ENCODE data around the gene SAPCD1.

The SAPCD1 gene

DNA sequence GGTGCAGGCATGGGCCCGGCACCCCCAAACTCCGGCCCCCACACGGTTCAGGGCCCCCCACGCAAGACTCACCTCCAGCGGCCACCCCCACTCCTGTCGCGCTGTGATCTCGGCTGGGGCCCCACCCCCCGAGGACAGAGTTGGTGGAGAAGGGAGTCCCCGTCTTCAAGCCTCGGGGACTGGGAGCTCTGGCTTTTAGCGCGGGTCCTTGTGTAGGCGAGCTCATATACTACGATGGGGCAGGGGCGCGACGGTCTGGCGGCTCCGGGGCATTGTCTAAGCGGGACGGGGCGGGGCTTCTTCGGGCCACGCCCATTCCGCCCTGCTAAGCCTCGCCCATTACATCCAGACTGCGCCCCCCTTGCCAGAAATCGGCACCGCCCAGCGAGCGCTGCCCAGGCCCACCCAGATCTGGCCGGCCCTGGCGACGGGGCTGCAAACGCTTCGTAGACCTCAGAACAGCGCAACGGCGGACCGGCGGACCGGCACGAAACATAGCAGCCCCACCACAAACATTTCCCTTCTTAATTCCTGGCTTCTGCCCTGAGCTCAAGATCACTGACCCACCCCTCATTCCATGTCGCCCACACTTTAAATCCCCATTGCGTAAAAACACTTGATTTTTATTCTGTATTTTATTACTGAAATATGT lies 32.4 kb upstream of the SAPCD1 start:
- H3K4me3 ChIP-seq (ENCODE audit: low read depth, low read length): peak overlapping the region; percentile 80
- TF ChIP-seq, protein P1, sequence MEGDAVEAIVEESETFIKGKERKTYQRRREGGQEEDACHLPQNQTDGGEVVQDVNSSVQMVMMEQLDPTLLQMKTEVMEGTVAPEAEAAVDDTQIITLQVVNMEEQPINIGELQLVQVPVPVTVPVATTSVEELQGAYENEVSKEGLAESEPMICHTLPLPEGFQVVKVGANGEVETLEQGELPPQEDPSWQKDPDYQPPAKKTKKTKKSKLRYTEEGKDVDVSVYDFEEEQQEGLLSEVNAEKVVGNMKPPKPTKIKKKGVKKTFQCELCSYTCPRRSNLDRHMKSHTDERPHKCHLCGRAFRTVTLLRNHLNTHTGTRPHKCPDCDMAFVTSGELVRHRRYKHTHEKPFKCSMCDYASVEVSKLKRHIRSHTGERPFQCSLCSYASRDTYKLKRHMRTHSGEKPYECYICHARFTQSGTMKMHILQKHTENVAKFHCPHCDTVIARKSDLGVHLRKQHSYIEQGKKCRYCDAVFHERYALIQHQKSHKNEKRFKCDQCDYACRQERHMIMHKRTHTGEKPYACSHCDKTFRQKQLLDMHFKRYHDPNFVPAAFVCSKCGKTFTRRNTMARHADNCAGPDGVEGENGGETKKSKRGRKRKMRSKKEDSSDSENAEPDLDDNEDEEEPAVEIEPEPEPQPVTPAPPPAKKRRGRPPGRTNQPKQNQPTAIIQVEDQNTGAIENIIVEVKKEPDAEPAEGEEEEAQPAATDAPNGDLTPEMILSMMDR (conservative IDR thresholded peaks at IDR 0.05; ENCODE audit: low read depth, low read length): no peak
- peak; percentile 88 for DNase-seq (ENCODE audit: low read depth)

DNA sequence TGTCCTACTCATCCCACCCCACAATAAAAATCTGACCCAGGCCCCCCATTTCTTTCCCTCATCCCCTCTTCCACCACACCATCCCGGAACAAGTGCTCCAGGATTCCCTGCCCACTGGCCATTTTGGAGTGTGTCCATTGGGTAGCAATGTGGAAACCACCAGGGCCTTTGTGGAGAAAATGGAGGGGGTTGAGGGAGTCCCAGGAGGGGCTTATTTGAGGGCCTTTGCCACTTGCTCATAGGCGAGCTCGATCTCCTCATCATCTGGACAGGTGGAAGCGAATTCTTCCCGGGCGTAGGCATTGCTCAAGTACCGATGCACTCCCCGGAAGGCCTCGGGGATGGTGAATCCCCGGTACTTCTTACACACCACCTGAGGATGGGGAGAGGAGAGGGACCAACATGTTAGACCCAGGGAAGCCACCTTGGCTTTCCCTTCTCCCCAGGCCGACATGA lies 31.8 kb upstream of the SAPCD1 start:
- peak overlapping the region; percentile 80 for H3K4me3 ChIP-seq (ENCODE audit: low read depth, low read length)
- TF ChIP-seq, protein P1 (conservative IDR thresholded peaks at IDR 0.05; ENCODE audit: low read depth, low read length): no peak

DNA sequence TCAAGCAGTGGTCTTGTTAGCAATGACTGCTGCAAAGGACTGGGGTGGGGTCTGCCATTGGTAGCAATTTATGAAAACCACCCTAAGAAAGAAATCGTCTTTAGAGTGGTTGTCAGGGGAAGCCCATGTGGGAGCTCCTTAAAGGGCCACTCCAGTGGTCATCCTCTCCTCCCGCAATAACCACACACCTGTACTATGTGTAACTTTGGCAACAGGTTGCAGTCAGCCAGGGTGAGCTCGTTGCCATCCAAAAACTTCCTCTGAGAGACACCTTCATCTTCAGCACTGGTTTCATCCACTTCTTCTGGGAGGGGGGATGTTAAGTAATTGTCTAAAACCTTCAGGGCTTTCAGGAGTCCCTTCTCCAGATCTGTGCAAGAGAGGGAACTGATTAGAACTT lies 30.4 kb upstream of the SAPCD1 start:
- DNase-seq (ENCODE audit: low read depth): no peak
- H3K4me3 ChIP-seq (ENCODE audit: low read depth, low read length): no peak overlapping the region
- TF ChIP-seq, protein P1 (conservative IDR thresholded peaks at IDR 0.05; ENCODE audit: low read depth, low read length): no peak

More for the DNA sequence above, 31.8 kb upstream of the SAPCD1 start:
- DNase-seq (ENCODE audit: low read depth): no peak

DNA sequence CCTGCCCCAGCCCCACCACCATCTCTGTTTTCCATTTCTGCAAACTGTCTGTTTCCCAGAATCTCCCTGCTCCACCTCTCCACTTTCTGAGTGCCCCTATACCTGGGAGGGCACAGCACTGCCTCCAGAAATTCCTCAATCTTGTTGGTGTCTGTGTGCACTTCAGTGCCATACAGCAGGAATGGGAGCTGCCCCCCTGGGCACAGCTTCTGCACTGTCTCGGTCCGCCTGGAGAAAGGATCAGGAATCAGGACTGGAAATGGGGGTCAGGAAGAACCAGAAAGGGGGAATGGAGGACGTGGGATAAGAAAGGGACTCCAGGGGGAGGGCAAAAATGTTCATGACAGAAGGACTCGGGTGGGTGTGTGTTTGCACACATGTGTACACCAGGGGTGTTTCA lies 28.7 kb upstream of the SAPCD1 start:
- peak overlapping the region; percentile 91 for H3K4me3 ChIP-seq (ENCODE audit: low read depth, low read length)
- no peak for DNase-seq (ENCODE audit: low read depth)
- TF ChIP-seq, protein P1 (conservative IDR thresholded peaks at IDR 0.05; ENCODE audit: low read depth, low read length): no peak

DNA sequence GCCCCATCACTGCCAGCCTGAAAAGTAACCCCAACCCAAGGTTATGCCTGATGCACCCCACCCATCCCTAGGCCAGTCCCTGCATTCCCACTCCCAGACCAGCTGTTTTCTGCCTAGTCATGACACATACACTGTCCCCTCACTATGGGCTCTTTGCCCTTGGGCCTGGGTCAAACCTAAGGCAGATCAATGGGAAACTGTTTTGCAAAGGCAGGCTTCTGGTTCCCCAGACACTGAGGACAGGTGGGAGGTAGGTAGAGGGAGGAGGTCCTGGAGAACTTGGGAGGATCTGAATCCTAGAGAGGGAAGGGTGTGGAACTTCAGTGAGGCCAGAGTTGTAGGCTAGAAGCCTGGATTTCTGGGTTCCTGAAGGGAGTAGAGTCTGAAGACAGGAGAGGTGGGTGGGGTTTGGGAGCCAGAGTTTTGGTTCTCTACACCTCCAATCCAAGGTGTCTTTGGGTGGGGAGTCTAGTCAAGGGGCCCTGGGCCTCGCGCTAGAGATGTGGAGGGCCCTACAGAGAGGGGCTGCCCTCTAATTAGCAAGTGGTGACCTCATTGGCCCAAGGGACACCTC lies 28.1 kb upstream of the SAPCD1 start:
- DNase-seq (ENCODE audit: low read depth): no peak
- H3K4me3 ChIP-seq (ENCODE audit: low read depth, low read length): peak overlapping the region; percentile 91
- TF ChIP-seq, protein P1 (conservative IDR thresholded peaks at IDR 0.05; ENCODE audit: low read depth, low read length): no peak

DNA sequence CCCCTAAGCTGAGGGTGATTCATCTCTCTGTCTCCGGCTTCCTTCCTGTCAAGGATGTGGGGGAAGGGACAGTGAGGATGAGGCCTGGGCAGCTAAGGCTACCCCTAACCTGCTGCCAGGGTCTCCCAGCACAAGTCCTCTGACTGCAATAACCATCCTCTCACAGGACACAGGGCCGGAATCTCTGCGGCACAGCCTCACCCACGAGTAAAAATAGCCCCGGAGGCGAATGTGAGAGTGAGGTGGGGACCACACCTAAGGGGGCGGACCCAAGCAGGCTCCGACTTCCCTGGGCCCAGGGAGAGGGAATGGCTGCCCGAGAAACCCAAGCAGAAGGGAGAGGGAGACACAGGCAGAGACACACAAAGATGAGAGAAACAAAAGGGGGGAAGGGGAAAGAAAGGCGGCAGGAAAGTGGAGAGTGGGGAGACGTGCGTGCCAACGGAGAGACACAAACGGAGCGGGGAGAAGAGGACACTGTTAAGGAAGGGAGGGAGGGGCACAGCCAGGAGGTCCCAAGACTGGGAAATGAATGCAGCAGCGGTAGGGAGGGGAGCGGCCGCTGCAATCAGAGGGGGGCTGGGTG lies 27.5 kb upstream of the SAPCD1 start:
- TF ChIP-seq, protein P1 (conservative IDR thresholded peaks at IDR 0.05; ENCODE audit: low read depth, low read length): no peak
- peak overlapping the region; percentile 91 for H3K4me3 ChIP-seq (ENCODE audit: low read depth, low read length)
- DNase-seq (ENCODE audit: low read depth): peak; percentile 61
